Measurements from ENCODE around the gene HPRT1. TPM values are rescaled to one million over a fixed set of nuclear protein-coding genes. Genes with fewer than 3 reads are reported as not detected.

Gene HPRT1
- 91.5 to 156 TPM (median 102 TPM) in 5 replicates for total RNA-seq (2022; extraction: Qiagen RNA extraction; ENCODE audit: low read depth)

GRCh38 chrX:134460005-134460861 is at the start of gene HPRT1:
TSS of gene HPRT1 (plus strand) at chrX:134460165. CDS start at chrX:134460312, 147 bp downstream.

Other genes with a start within 250 kb of the HPRT1 start
- gene CCDC160, start 223.0 kb upstream of the HPRT1 start, total RNA-seq (2022; extraction: Qiagen RNA extraction; ENCODE audit: low read depth), result not detected in 5 replicates
- gene PHF6, start 86.9 kb upstream of the HPRT1 start, total RNA-seq (2022; extraction: Qiagen RNA extraction; ENCODE audit: low read depth), result 5.9 to 16.3 TPM (median 13.7 TPM) in 5 replicates
- 0.41 to 1.00 TPM (median 0.71 TPM) in 5 replicates for gene PLAC1, start 198.3 kb downstream of the HPRT1 start, total RNA-seq (2022; extraction: Qiagen RNA extraction; ENCODE audit: low read depth)